WTC11 (cell line): ENCODE measurements around the gene SYMPK.

Source experiments
- CREB1 ChIP-seq: sonication (generic); formaldehyde crosslinking; IDR thresholded peaks from 2 replicates; pipeline ENCODE4 v1.8.0; 2023; ENCODE audit warnings: mild to moderate bottlenecking, missing genetic modification reagents
- NR2C2 ChIP-seq: sonication (generic); formaldehyde crosslinking; IDR thresholded peaks from 2 replicates; pipeline ENCODE4 v1.8.0; 2022; ENCODE audit warnings: mild to moderate bottlenecking, missing genetic modification reagents
- SMAD4 ChIP-seq: sonication (generic); formaldehyde crosslinking; IDR thresholded peaks from 2 replicates; pipeline ENCODE4 v1.8.0; 2022; ENCODE audit warnings: mild to moderate bottlenecking, missing genetic modification reagents
- TP53 ChIP-seq: sonication (generic); formaldehyde crosslinking; IDR thresholded peaks from 2 replicates; pipeline ENCODE4 v1.8.1; 2023; ENCODE audit warnings: mild to moderate bottlenecking, missing genetic modification reagents
- ZBTB21 ChIP-seq: sonication (generic); formaldehyde crosslinking; IDR thresholded peaks from 2 replicates; pipeline ENCODE4 v1.8.1; 2023; ENCODE audit warnings: mild to moderate bottlenecking, missing genetic modification reagents, borderline replicate concordance
- TF ChIP-seq, protein P1 (sequence below): fragments of 200-600 bp; IDR thresholded peaks from 2 replicates; pipeline ENCODE4 v1.8.0; 2022; ENCODE audit warnings: antibody characterized with exemption
- TF ChIP-seq, protein P2 (sequence below): sonication (generic); formaldehyde crosslinking; conservative IDR thresholded peaks from 2 replicates; pipeline ENCODE4 v1.8.1; 2022; ENCODE audit warnings: mild to moderate bottlenecking, missing genetic modification reagents
- TF ChIP-seq, protein P3 (sequence below): sonication (generic); formaldehyde crosslinking; IDR thresholded peaks from 2 replicates; pipeline ENCODE4 v1.8.0; 2022; ENCODE audit warnings: mild to moderate bottlenecking, missing genetic modification reagents
- TF ChIP-seq, protein P4 (sequence below): sonication (generic); formaldehyde crosslinking; IDR thresholded peaks from 2 replicates; pipeline ENCODE4 v1.8.1; 2023; ENCODE audit warnings: mild to moderate bottlenecking, moderate library complexity, missing genetic modification reagents
- TF ChIP-seq, protein P5 (sequence below): sonication (generic); formaldehyde crosslinking; IDR thresholded peaks from 2 replicates; pipeline ENCODE4 v1.8.1; 2022; ENCODE audit warnings: missing genetic modification reagents, borderline replicate concordance
- TF ChIP-seq, protein P6 (sequence below): sonication (generic); formaldehyde crosslinking; IDR thresholded peaks from 2 replicates; pipeline ENCODE4 v1.8.0; 2022; ENCODE audit warnings: mild to moderate bottlenecking, missing genetic modification reagents
- TF ChIP-seq, protein P7 (sequence below): sonication (generic); formaldehyde crosslinking; IDR thresholded peaks from 2 replicates; pipeline ENCODE4 v1.8.1; 2023; ENCODE audit warnings: mild to moderate bottlenecking, missing genetic modification reagents, moderate library complexity
- TF ChIP-seq, protein P8 (sequence below): sonication (generic); formaldehyde crosslinking; IDR thresholded peaks from 2 replicates; pipeline ENCODE4 v1.8.0; 2022; ENCODE audit warnings: missing genetic modification reagents

DNA sequence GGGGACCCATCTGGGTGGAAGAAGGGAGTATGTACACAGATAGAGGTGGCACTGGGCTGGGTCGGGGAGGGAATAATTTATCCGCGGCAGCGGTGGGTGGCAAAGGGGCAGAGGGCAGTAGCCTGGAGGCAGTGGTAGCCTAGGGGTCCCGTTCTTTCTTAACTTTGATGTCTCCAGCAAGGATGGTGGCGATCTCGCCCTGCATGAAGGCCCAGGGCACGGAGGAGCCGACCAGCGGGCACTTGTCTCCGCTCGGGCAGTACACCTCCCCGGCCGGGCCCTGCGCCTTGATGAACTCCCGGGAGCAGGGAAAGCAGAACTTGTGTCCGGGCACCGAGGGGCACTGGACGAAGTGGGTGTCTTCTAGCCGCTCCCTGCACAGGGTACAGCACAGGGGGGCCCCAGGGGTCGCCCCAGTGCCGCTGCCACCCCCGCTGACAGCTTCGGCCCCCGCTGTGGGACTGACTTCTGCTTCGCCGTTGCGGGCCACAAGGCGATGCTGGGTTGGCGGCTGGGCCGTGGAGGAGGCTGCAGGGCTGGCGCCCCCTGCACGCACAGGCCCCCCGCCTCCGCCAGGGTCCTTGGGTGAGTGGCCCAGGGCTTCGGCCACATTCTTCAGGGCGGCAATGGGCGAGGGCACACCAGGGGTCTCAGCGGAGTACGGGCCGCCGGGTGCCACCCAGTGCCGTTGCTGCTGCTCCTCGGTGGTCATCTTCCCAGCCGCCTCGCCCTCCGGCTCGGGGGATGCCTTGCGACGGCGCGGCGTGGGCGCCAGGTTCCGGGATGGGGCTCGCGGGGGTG is 21.1 kb upstream of the SYMPK start:
- TF ChIP-seq, protein P1, sequence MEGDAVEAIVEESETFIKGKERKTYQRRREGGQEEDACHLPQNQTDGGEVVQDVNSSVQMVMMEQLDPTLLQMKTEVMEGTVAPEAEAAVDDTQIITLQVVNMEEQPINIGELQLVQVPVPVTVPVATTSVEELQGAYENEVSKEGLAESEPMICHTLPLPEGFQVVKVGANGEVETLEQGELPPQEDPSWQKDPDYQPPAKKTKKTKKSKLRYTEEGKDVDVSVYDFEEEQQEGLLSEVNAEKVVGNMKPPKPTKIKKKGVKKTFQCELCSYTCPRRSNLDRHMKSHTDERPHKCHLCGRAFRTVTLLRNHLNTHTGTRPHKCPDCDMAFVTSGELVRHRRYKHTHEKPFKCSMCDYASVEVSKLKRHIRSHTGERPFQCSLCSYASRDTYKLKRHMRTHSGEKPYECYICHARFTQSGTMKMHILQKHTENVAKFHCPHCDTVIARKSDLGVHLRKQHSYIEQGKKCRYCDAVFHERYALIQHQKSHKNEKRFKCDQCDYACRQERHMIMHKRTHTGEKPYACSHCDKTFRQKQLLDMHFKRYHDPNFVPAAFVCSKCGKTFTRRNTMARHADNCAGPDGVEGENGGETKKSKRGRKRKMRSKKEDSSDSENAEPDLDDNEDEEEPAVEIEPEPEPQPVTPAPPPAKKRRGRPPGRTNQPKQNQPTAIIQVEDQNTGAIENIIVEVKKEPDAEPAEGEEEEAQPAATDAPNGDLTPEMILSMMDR, result no peak
- TF ChIP-seq NR2C2, result no peak
- TF ChIP-seq, protein P2, sequence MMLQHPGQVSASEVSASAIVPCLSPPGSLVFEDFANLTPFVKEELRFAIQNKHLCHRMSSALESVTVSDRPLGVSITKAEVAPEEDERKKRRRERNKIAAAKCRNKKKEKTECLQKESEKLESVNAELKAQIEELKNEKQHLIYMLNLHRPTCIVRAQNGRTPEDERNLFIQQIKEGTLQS (CRISPR knock-in tag), result no peak
- TF ChIP-seq ZBTB21 (CRISPR knock-in tag), result no peak
- TF ChIP-seq CREB1 (CRISPR knock-in tag), result no peak
- TF ChIP-seq, protein P3, sequence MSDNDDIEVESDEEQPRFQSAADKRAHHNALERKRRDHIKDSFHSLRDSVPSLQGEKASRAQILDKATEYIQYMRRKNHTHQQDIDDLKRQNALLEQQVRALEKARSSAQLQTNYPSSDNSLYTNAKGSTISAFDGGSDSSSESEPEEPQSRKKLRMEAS, result no peak
- TF ChIP-seq, protein P4, sequence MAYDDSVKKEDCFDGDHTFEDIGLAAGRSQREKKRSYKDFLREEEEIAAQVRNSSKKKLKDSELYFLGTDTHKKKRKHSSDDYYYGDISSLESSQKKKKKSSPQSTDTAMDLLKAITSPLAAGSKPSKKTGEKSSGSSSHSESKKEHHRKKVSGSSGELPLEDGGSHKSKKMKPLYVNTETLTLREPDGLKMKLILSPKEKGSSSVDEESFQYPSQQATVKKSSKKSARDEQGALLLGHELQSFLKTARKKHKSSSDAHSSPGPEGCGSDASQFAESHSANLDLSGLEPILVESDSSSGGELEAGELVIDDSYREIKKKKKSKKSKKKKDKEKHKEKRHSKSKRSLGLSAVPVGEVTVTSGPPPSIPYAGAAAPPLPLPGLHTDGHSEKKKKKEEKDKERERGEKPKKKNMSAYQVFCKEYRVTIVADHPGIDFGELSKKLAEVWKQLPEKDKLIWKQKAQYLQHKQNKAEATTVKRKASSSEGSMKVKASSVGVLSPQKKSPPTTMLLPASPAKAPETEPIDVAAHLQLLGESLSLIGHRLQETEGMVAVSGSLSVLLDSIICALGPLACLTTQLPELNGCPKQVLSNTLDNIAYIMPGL (CRISPR knock-in tag), result no peak
- no peak for TF ChIP-seq TP53
- TF ChIP-seq, protein P5, sequence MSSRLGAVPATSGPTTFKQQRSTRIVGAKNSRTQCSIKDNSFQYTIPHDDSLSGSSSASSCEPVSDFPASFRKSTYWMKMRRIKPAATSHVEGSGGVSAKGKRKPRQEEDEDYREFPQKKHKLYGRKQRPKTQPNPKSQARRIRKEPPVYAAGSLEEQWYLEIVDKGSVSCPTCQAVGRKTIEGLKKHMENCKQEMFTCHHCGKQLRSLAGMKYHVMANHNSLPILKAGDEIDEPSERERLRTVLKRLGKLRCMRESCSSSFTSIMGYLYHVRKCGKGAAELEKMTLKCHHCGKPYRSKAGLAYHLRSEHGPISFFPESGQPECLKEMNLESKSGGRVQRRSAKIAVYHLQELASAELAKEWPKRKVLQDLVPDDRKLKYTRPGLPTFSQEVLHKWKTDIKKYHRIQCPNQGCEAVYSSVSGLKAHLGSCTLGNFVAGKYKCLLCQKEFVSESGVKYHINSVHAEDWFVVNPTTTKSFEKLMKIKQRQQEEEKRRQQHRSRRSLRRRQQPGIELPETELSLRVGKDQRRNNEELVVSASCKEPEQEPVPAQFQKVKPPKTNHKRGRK (CRISPR knock-in tag), result no peak
- no peak for TF ChIP-seq SMAD4 (CRISPR knock-in tag)
- TF ChIP-seq, protein P6, sequence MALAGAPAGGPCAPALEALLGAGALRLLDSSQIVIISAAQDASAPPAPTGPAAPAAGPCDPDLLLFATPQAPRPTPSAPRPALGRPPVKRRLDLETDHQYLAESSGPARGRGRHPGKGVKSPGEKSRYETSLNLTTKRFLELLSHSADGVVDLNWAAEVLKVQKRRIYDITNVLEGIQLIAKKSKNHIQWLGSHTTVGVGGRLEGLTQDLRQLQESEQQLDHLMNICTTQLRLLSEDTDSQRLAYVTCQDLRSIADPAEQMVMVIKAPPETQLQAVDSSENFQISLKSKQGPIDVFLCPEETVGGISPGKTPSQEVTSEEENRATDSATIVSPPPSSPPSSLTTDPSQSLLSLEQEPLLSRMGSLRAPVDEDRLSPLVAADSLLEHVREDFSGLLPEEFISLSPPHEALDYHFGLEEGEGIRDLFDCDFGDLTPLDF (CRISPR knock-in tag), result no peak
- TF ChIP-seq, protein P7, sequence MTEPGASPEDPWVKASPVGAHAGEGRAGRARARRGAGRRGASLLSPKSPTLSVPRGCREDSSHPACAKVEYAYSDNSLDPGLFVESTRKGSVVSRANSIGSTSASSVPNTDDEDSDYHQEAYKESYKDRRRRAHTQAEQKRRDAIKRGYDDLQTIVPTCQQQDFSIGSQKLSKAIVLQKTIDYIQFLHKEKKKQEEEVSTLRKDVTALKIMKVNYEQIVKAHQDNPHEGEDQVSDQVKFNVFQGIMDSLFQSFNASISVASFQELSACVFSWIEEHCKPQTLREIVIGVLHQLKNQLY (CRISPR knock-in tag), result no peak
- TF ChIP-seq, protein P8, sequence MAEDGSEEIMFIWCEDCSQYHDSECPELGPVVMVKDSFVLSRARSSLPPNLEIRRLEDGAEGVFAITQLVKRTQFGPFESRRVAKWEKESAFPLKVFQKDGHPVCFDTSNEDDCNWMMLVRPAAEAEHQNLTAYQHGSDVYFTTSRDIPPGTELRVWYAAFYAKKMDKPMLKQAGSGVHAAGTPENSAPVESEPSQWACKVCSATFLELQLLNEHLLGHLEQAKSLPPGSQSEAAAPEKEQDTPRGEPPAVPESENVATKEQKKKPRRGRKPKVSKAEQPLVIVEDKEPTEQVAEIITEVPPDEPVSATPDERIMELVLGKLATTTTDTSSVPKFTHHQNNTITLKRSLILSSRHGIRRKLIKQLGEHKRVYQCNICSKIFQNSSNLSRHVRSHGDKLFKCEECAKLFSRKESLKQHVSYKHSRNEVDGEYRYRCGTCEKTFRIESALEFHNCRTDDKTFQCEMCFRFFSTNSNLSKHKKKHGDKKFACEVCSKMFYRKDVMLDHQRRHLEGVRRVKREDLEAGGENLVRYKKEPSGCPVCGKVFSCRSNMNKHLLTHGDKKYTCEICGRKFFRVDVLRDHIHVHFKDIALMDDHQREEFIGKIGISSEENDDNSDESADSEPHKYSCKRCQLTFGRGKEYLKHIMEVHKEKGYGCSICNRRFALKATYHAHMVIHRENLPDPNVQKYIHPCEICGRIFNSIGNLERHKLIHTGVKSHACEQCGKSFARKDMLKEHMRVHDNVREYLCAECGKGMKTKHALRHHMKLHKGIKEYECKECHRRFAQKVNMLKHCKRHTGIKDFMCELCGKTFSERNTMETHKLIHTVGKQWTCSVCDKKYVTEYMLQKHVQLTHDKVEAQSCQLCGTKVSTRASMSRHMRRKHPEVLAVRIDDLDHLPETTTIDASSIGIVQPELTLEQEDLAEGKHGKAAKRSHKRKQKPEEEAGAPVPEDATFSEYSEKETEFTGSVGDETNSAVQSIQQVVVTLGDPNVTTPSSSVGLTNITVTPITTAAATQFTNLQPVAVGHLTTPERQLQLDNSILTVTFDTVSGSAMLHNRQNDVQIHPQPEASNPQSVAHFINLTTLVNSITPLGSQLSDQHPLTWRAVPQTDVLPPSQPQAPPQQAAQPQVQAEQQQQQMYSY (CRISPR knock-in tag), result no peak
